Gastrocnemius medialis (tissue), 4 donors: Measurements from ENCODE around the gene ABCB9.

Source experiments
- POLR2A ChIP-seq, 2 donors: fragments of 450-650 bp; IDR thresholded peaks; one replicate each; pipeline ENCODE4 v1.6.1; 2017; ENCODE audit warnings: antibody characterized with exemption in 2 of 2, mild to moderate bottlenecking in 2 of 2, moderate library complexity in 2 of 2
- TF ChIP-seq, protein P1 (sequence below), 5 experiments: fragments of 450-650 bp in 3 of 5; fragments of 200-600 bp in 2 of 5; sonication (generic) in 2 of 5; IDR thresholded peaks in 4 of 5; conservative IDR thresholded peaks in 1 of 5; 1 replicate in 4 of 5; 2 replicates in 1 of 5; pipeline ENCODE4 v1.5.1; 2016 to 2019; ENCODE audit warnings: antibody characterized with exemption in 5 of 5, mild to moderate bottlenecking in 3 of 5, moderate library complexity in 3 of 5

DNA sequence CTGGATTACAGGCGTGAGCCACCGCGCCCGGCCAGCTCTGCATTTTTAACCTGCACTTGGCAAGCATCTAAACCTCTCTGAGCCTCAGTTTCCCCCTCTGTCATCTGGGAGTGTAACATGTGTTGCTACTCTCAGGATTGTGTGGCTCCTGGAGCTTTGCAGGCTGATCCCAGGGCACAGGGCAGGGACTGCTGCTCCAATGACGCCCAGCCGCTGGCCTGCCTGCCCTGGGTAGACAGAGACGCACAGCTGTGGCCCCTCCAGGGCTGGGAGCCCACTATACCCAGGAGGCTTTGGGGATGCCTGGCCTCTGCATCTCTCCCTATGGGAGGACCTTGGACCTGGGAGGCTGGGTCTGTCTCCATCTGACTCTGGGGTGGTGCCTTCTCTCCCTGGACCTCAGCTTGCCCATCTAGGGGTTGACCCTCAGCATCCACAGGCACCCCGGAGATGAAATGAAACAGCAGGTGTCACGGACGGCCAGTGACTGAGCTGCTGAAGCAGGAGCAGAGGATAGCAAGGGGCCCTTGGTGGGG, 27.9 kb upstream of the ABCB9 start:
- TF ChIP-seq, protein P1, sequence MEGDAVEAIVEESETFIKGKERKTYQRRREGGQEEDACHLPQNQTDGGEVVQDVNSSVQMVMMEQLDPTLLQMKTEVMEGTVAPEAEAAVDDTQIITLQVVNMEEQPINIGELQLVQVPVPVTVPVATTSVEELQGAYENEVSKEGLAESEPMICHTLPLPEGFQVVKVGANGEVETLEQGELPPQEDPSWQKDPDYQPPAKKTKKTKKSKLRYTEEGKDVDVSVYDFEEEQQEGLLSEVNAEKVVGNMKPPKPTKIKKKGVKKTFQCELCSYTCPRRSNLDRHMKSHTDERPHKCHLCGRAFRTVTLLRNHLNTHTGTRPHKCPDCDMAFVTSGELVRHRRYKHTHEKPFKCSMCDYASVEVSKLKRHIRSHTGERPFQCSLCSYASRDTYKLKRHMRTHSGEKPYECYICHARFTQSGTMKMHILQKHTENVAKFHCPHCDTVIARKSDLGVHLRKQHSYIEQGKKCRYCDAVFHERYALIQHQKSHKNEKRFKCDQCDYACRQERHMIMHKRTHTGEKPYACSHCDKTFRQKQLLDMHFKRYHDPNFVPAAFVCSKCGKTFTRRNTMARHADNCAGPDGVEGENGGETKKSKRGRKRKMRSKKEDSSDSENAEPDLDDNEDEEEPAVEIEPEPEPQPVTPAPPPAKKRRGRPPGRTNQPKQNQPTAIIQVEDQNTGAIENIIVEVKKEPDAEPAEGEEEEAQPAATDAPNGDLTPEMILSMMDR (IDR thresholded peaks at IDR 0.05 in 4 of 5, conservative IDR thresholded peaks at IDR 0.05 in 1 of 5), result no peak
- TF ChIP-seq POLR2A (IDR thresholded peaks at IDR 0.05), result no peak
